Karpas-422 (cell line): ENCODE results near the gene S100A6. TPM values are rescaled to one million over a fixed set of nuclear protein-coding genes. Genes with fewer than 3 reads are reported as not detected.

Source experiments
- DNase-seq: peaks from one replicate; pipeline ENCODE4 v3.0.0-alpha.2; 2015
- H2AFZ ChIP-seq: fragments of 200-600 bp; sonication (generic); 2 replicates; pipeline ENCODE4 v1.6.1; 2014; ENCODE audit warnings: antibody characterized with exemption, low read length, mixed read lengths
- H3K27ac ChIP-seq: fragments of 200-600 bp; sonication (generic); 2 replicates; pipeline ENCODE4 v1.5.1; 2014; ENCODE audit warnings: mild to moderate bottlenecking, low read length, moderate library complexity
- H3K27me3 ChIP-seq: fragments of 200-600 bp; sonication (generic); 2 replicates; pipeline ENCODE4 v1.6.1; 2014; ENCODE audit warnings: low read length, mixed read lengths
- H3K36me3 ChIP-seq: fragments of 200-600 bp; sonication (generic); 2 replicates; pipeline ENCODE4 v1.6.1; 2014; ENCODE audit warnings: low read length, mixed read lengths; ENCODE audit not compliant: insufficient read depth
- H3K4me1 ChIP-seq: fragments of 200-600 bp; sonication (generic); 2 replicates; pipeline ENCODE4 v1.6.1; 2014; ENCODE audit warnings: mild to moderate bottlenecking, low read length, mixed read lengths
- H3K4me2 ChIP-seq: fragments of 200-600 bp; sonication (generic); 2 replicates; pipeline ENCODE4 v1.6.1; 2014; ENCODE audit warnings: low read length, low read depth, mild to moderate bottlenecking; ENCODE audit not compliant: poor library complexity, severe bottlenecking
- H3K4me3 ChIP-seq: fragments of 200-600 bp; sonication (generic); 2 replicates; pipeline ENCODE4 v1.5.1; 2014; ENCODE audit warnings: mild to moderate bottlenecking, antibody characterized with exemption, low read length, mixed read lengths
- H3K79me2 ChIP-seq: fragments of 200-600 bp; sonication (generic); 2 replicates; pipeline ENCODE4 v1.6.1; 2014; ENCODE audit warnings: mild to moderate bottlenecking, low read length, mixed read lengths
- H3K9ac ChIP-seq: fragments of 200-600 bp; sonication (generic); 2 replicates; pipeline ENCODE4 v1.6.0; 2014; ENCODE audit warnings: low read length
- H3K9me2 ChIP-seq: fragments of 200-600 bp; sonication (generic), shearing (Covaris generic); replicated peaks from 2 replicates; pipeline ENCODE4 v1.6.0; 2014; ENCODE audit warnings: mild to moderate bottlenecking, low read length, moderate library complexity; ENCODE audit not compliant: insufficient read depth
- H3K9me3 ChIP-seq: fragments of 300-700, 200-600 bp; sonication (generic); 2 replicates; pipeline ENCODE4 v1.6.1; 2014; ENCODE audit warnings: low read length, mixed read lengths
- H4K20me1 ChIP-seq: fragments of 200-600 bp; sonication (generic); 2 replicates; pipeline ENCODE4 v1.6.1; 2014; ENCODE audit warnings: mild to moderate bottlenecking, antibody characterized with exemption, low read length, low read depth; ENCODE audit not compliant: insufficient read depth
- total RNA-seq: library from RNA; depleted of rRNA; stranded (reverse); fragments of >200 nt; shearing (Covaris generic); gene quantifications from 2 replicates; pipeline ENCODE4 v1.2.3, GENCODE V29; 2014; ENCODE audit warnings: low replicate concordance

Gene S100A6
- total RNA-seq, 1 experiment from 2014 or later = 43.3 TPM

- Histone ChIP-seq H3K4me3 (no peak overlapping the region), H3K27ac (no peak overlapping the region), H3K4me1 (peaks cover 19% of the 10 kb centered on the region), H2AFZ (no peak overlapping the region), H3K9me3 (no peaks in the 10 kb centered on the region), H3K36me3 (no peaks in the 10 kb centered on the region), H4K20me1 (no peaks in the 10 kb centered on the region), H3K4me2 (no peak overlapping the region), H3K9me2 (no peaks in the 10 kb centered on the region), H3K9ac (no peak overlapping the region), H3K79me2 (no peaks in the 10 kb centered on the region), H3K27me3 (no peaks in the 10 kb centered on the region)
- no peak for DNase-seq
These were observed 3.8 kb upstream of the S100A6 start for GRCh38 chr1:153539395-153540093.

GRCh38 chr1:153538315-153538821, 2.6 kb upstream of the S100A6 start:
- Histone ChIP-seq H3K27ac (no peak overlapping the region), H3K9ac (no peak overlapping the region), H3K4me1 (peaks cover 19% of the 10 kb centered on the region), H3K4me3 (no peak overlapping the region), H3K4me2 (no peak overlapping the region), H3K36me3 (no peaks in the 10 kb centered on the region), H2AFZ (peak overlapping the region; percentile 63; the same call in 1 of the 2 replicates), H4K20me1 (no peaks in the 10 kb centered on the region), H3K79me2 (no peaks in the 10 kb centered on the region), H3K9me3 (no peaks in the 10 kb centered on the region), H3K9me2 (no peaks in the 10 kb centered on the region), H3K27me3 (no peaks in the 10 kb centered on the region)
- DNase-seq = peak; percentile 59

DNA sequence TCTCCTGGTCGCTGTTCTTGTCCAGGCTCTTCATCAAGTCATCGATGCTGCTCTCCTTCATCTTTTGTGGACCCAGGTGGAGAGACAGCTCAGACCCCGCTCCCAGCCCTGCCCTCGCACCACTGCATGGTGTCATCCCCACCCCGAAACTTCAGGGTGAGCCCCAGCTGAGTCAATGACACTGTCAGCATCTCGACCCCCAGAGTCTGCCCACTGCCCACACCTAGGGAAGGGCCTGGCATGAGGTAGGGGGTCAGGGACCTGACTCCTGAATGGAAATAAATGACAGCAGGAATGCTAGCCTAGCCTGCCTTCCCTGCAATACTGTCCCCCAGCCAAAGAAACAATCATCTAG, 1.6 kb upstream of the S100A6 start:
- H3K9ac ChIP-seq = no peak overlapping the region
- no peaks in the 10 kb centered on the region for H3K79me2 ChIP-seq
- H3K4me2 ChIP-seq = no peak overlapping the region
- DNase-seq = no peak
- H3K4me1 ChIP-seq = peaks cover 19% of the 10 kb centered on the region
- H3K36me3 ChIP-seq = no peaks in the 10 kb centered on the region
- H3K9me2 ChIP-seq = no peaks in the 10 kb centered on the region
- no peak overlapping the region for H3K27ac ChIP-seq
- no peaks in the 10 kb centered on the region for H3K9me3 ChIP-seq
- H4K20me1 ChIP-seq = no peaks in the 10 kb centered on the region
- H2AFZ ChIP-seq = no peak overlapping the region
- no peaks in the 10 kb centered on the region for H3K27me3 ChIP-seq
- H3K4me3 ChIP-seq = no peak overlapping the region

DNA sequence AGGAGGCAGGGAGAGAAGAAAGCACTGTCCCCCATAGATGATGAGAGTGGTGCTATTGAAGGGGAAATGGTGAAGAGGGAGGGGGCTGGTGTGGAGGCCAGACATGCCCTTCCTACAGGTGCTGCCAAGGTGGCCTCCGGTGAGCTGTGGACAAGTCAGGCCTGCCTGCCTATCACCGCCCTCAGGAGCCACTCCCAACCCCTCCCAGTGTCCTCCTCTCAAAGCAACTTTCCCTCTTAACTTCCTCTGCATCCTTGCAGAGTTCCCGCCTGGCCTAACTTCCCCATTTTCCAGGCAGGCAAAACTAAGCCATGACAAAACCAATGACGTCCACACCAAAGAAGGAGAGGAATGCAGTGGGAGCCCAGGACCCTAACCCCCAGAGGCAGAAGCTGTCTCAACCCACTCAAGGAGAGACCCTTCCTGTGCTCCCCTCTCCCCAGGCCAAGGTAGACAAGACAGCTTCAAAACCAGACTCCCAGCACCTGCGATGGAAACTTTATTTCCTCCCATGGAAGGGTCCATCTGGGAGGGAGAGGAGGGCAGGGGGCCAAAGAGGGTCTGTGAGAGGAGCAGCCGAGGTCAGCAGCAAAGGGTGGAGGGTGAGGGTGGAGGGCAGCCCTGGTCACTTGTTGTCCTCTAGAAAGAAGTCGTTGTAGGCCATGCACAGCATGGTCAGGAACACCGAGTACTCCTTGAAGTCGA, 1.0 kb upstream of the S100A6 start:
- Histone ChIP-seq H3K27me3 (no peaks in the 10 kb centered on the region), H3K9me3 (no peaks in the 10 kb centered on the region), H3K9me2 (no peaks in the 10 kb centered on the region), H3K79me2 (no peaks in the 10 kb centered on the region), H4K20me1 (no peaks in the 10 kb centered on the region), H3K4me2 (peak overlapping the region; percentile 60), H2AFZ (peak overlapping the region; percentile 65; the same call in 1 of the 2 replicates), H3K27ac (no peak overlapping the region), H3K36me3 (no peaks in the 10 kb centered on the region), H3K9ac (peak overlapping the region; percentile 75), H3K4me1 (peaks cover 19% of the 10 kb centered on the region), H3K4me3 (peak overlapping the region; percentile 73; the same call in 1 of the 2 replicates)
- DNase-seq = no peak

GRCh38 chr1:153536012-153536670, 350 bp upstream of the S100A6 start:
- H4K20me1 ChIP-seq = no peaks in the 10 kb centered on the region
- no peaks in the 10 kb centered on the region for H3K27me3 ChIP-seq
- peak overlapping the region; percentile 73 for H3K4me3 ChIP-seq
- no peaks in the 10 kb centered on the region for H3K79me2 ChIP-seq
- no peak overlapping the region for H3K27ac ChIP-seq
- no peaks in the 10 kb centered on the region for H3K36me3 ChIP-seq
- peak; percentile 72 for DNase-seq
- peaks cover 19% of the 10 kb centered on the region for H3K4me1 ChIP-seq
- H3K9me2 ChIP-seq = no peaks in the 10 kb centered on the region
- H3K4me2 ChIP-seq = peak overlapping the region; percentile 60
- no peaks in the 10 kb centered on the region for H3K9me3 ChIP-seq
- H3K9ac ChIP-seq = peak overlapping the region; percentile 75
- peak overlapping the region; percentile 65; the same call in 1 of the 2 replicates for H2AFZ ChIP-seq

DNA sequence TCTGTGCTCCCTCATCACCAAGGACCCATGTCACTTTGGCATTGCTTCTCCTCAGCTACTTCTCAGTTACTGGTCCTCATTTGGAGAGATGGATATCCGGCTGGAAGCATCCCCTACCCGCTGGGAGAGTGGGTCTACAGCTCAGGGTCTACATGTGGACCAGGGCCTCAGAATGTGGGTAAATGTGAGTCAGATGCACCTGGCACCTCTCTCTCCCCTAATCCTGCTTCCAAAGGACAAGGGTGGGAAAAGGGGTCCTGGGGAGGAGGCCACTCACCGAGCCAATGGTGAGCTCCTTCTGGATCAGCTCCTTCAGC, 908 bp downstream of the S100A6 start:
- Histone ChIP-seq H3K27ac (no peak overlapping the region), H2AFZ (no peak overlapping the region), H3K79me2 (no peaks in the 10 kb centered on the region), H3K4me3 (peak overlapping the region; percentile 73; the same call in 1 of the 2 replicates), H3K4me2 (peak overlapping the region; percentile 46), H3K9me3 (no peaks in the 10 kb centered on the region), H3K4me1 (peaks cover 19% of the 10 kb centered on the region), H3K9me2 (no peaks in the 10 kb centered on the region), H3K9ac (peak overlapping the region; percentile 75), H3K27me3 (no peaks in the 10 kb centered on the region), H3K36me3 (no peaks in the 10 kb centered on the region), H4K20me1 (no peaks in the 10 kb centered on the region)
- DNase-seq = no peak

DNA sequence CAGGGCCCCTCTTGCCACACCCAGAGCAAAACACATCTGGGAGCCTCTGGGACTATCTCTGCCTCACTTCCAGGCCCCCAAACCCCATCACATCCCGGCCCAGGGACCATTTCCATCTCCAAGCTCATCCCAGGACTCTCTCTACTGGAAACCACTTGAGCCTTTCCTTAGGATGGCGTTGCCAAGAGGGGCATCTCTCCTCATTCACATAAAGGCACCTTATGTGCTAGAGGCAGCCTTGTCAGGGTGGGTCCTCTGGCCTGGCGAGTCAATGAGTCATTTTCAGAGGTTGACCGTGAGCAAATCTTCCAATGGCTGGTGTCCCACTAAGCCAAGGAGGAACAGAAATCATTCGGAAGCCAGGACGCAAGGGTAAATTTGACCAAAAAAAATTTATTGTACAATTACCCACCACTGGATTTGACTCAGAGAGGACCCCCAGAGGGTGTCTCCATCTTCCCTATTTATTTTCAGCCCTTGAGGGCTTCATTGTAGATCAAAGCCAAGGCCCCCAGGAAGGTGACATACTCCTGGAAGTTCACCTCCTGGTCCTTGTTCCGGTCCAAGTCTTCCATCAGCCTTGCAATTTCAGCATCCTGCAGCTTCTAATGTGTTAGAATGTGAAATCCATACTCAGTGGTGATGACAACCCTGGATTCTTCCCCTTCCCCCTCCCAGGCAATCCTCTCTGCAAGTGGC, 1.4 kb downstream of the S100A6 start:
- Histone ChIP-seq H3K9ac (peak overlapping the region; percentile 75; the same call in 1 of the 2 replicates), H3K4me2 (peak overlapping the region; percentile 46), H3K27ac (no peak overlapping the region), H3K4me3 (peak overlapping the region; percentile 73; the same call in 1 of the 2 replicates), H3K9me3 (no peaks in the 10 kb centered on the region), H3K27me3 (no peaks in the 10 kb centered on the region), H2AFZ (no peak overlapping the region), H3K79me2 (no peaks in the 10 kb centered on the region), H3K4me1 (peaks cover 19% of the 10 kb centered on the region), H3K36me3 (no peaks in the 10 kb centered on the region), H3K9me2 (no peaks in the 10 kb centered on the region), H4K20me1 (no peaks in the 10 kb centered on the region)
- no peak for DNase-seq
